ENCODE data around the gene XPNPEP1.
A peak's percentile ranks its signal among the peaks of the same experiment; 100 is the strongest.
"Not testable (repeated sequence)": the region's sequence is repeated elsewhere in the genome, so short reads cannot be mapped to it uniquely, and the experiment has no call there.

XPNPEP1 gene

DNA sequence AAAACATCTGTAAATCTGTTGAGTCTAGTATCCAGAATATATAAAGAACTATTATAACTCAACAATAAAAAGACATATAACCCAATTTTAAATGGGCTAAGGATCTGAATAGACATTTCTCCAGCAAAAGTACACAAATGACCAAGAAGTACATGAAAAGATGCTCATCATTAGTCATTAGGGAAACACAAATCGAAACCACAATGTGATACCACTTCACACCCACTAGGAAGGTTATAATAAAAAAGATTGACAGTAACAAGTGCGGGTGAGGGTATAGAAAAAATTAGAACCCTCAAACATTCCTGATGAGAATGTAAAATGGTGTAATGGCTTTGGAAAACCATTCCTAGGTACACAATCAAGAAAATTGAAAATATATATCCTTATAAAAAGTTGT, 4.1 kb downstream of the XPNPEP1 start:
- Histone ChIP-seq H3K4me1 (ENCODE audit: low read depth, poor library complexity, severe bottlenecking) (peaks cover 65% of the 10 kb centered on the region), H3K36me3 (ENCODE audit: insufficient read depth) (no peaks in the 10 kb centered on the region; the same call in 1 of the 2 replicates), H3K79me2 (ENCODE audit: insufficient read depth, low read depth) (peaks cover 79% of the 10 kb centered on the region; the same call in 1 of the 2 replicates), H3K27ac (no peak overlapping the region), H3K4me3 (IDR thresholded peaks at IDR 0.05; ENCODE audit: insufficient read depth, low read depth, low read length) (no peak overlapping the region), H2AFZ (ENCODE audit: low read depth) (no peak overlapping the region), H3K27me3 (ENCODE audit: insufficient read depth, low read depth) (no peaks in the 10 kb centered on the region), H3K9ac (no peak overlapping the region), H4K20me1 (ENCODE audit: insufficient read depth) (no peaks in the 10 kb centered on the region), H3K4me2 (no peak overlapping the region; the same call in 1 of the 2 replicates)
- TF ChIP-seq, protein P1, sequence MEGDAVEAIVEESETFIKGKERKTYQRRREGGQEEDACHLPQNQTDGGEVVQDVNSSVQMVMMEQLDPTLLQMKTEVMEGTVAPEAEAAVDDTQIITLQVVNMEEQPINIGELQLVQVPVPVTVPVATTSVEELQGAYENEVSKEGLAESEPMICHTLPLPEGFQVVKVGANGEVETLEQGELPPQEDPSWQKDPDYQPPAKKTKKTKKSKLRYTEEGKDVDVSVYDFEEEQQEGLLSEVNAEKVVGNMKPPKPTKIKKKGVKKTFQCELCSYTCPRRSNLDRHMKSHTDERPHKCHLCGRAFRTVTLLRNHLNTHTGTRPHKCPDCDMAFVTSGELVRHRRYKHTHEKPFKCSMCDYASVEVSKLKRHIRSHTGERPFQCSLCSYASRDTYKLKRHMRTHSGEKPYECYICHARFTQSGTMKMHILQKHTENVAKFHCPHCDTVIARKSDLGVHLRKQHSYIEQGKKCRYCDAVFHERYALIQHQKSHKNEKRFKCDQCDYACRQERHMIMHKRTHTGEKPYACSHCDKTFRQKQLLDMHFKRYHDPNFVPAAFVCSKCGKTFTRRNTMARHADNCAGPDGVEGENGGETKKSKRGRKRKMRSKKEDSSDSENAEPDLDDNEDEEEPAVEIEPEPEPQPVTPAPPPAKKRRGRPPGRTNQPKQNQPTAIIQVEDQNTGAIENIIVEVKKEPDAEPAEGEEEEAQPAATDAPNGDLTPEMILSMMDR (conservative IDR thresholded peaks at IDR 0.05; ENCODE audit: low read depth, low read length) = no peak

DNA sequence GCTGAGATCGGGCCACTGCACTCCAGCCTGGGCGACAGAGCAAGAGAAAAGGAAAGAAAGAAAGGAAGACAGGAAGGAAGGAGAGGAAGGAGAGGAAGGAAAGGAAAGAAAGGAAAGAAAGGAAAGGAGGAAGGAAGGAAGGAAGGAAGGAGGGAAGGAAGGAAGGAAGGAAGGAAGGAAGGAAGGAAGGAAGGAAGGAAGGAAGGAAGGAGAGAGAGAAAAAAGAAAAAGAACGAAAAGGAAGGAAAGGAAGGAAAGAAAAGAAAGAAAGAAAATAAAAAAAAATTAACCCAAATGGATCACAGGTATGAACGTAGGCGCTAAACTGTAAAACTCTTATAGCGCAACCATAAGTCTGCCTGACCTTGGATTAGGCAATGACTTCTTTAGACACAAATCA, 4.6 kb downstream of the XPNPEP1 start:
- H2AFZ ChIP-seq (ENCODE audit: low read depth); H3K9ac ChIP-seq; H4K20me1 ChIP-seq (ENCODE audit: insufficient read depth); H3K4me3 ChIP-seq (IDR thresholded peaks at IDR 0.05; ENCODE audit: insufficient read depth, low read depth, low read length); H3K36me3 ChIP-seq (ENCODE audit: insufficient read depth); H3K27ac ChIP-seq; H3K27me3 ChIP-seq (ENCODE audit: insufficient read depth, low read depth); H3K4me2 ChIP-seq: not testable (repeated sequence)
- Histone ChIP-seq H3K79me2 (ENCODE audit: insufficient read depth, low read depth) (peaks cover 84% of the 10 kb centered on the region; the same call in 1 of the 2 replicates), H3K4me1 (ENCODE audit: low read depth, poor library complexity, severe bottlenecking) (peaks cover 66% of the 10 kb centered on the region)

- H3K79me2 ChIP-seq (ENCODE audit: insufficient read depth, low read depth) = peaks cover 73% of the 10 kb centered on the region; the same call in 1 of the 2 replicates
- H3K27me3 ChIP-seq (ENCODE audit: insufficient read depth, low read depth) = no peaks in the 10 kb centered on the region
- peaks cover 78% of the 10 kb centered on the region for H3K4me1 ChIP-seq (ENCODE audit: low read depth, poor library complexity, severe bottlenecking)
- H3K4me2 ChIP-seq = peak overlapping the region; percentile 83
- TF ChIP-seq, protein P1 (conservative IDR thresholded peaks at IDR 0.05; ENCODE audit: low read depth, low read length) = no peak
- H2AFZ ChIP-seq (ENCODE audit: low read depth) = no peak overlapping the region
- no peak overlapping the region for H3K4me3 ChIP-seq (IDR thresholded peaks at IDR 0.05; ENCODE audit: insufficient read depth, low read depth, low read length)
- H3K27ac ChIP-seq = peak overlapping the region; percentile 67
- H3K36me3 ChIP-seq (ENCODE audit: insufficient read depth) = no peaks in the 10 kb centered on the region; the same call in 1 of the 2 replicates
- no peaks in the 10 kb centered on the region for H4K20me1 ChIP-seq (ENCODE audit: insufficient read depth)
- H3K9ac ChIP-seq = peak overlapping the region; percentile 20; the same call in 1 of the 2 replicates
Measured at GRCh38 chr10:109915566-109915965, 7.7 kb downstream of the XPNPEP1 start.

- Histone ChIP-seq H3K27ac (peak overlapping the region; percentile 67), H3K36me3 (ENCODE audit: insufficient read depth) (no peaks in the 10 kb centered on the region; the same call in 1 of the 2 replicates), H2AFZ (ENCODE audit: low read depth) (no peak overlapping the region), H3K9ac (peak overlapping the region; percentile 20; the same call in 1 of the 2 replicates), H3K4me2 (peak overlapping the region; percentile 83), H4K20me1 (ENCODE audit: insufficient read depth) (no peaks in the 10 kb centered on the region), H3K27me3 (ENCODE audit: insufficient read depth, low read depth) (no peaks in the 10 kb centered on the region), H3K4me1 (ENCODE audit: low read depth, poor library complexity, severe bottlenecking) (peaks cover 84% of the 10 kb centered on the region), H3K79me2 (ENCODE audit: insufficient read depth, low read depth) (peaks cover 69% of the 10 kb centered on the region; the same call in 1 of the 2 replicates), H3K4me3 (IDR thresholded peaks at IDR 0.05; ENCODE audit: insufficient read depth, low read depth, low read length) (no peak overlapping the region)
- TF ChIP-seq, protein P1 (conservative IDR thresholded peaks at IDR 0.05; ENCODE audit: low read depth, low read length) = no peak
Measured at GRCh38 chr10:109914966-109915365, 8.3 kb downstream of the XPNPEP1 start.

DNA sequence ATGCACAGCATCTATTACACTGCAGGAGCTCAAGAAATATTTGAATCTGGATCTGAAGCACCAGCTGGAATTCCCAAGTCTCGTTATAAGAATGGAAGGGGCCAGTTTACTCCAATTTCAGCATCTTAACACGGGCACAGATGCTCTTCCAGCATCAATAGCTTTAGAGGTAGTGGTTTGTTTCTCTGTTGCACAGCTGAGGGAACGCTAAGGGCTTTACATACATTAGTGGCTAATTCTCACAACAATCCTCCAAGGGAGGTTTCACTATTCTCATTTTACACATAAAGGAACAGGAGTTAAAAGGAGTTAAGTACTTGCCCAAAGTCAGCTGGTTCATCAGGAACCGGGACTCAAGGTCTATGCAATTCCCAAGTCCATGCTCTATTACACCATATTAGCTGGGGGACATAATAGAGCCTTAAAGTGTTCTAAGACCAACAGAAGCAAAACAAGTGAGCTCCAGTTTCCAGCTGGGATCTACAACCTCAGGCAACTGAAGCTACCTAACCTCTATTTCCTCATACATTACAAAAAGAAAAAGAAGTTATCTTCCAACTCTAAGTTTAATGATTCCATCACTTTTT, 9.9 kb downstream of the XPNPEP1 start:
- Histone ChIP-seq H4K20me1 (ENCODE audit: insufficient read depth) (no peaks in the 10 kb centered on the region), H3K4me1 (ENCODE audit: low read depth, poor library complexity, severe bottlenecking) (peaks cover 90% of the 10 kb centered on the region), H3K9ac (no peak overlapping the region), H3K79me2 (ENCODE audit: insufficient read depth, low read depth) (peaks cover 59% of the 10 kb centered on the region; the same call in 1 of the 2 replicates), H3K27me3 (ENCODE audit: insufficient read depth, low read depth) (no peaks in the 10 kb centered on the region), H3K4me3 (IDR thresholded peaks at IDR 0.05; ENCODE audit: insufficient read depth, low read depth, low read length) (no peak overlapping the region), H3K27ac (peak overlapping the region; percentile 27; the same call in 1 of the 2 replicates), H2AFZ (ENCODE audit: low read depth) (no peak overlapping the region), H3K36me3 (ENCODE audit: insufficient read depth) (no peaks in the 10 kb centered on the region; the same call in 1 of the 2 replicates), H3K4me2 (peak overlapping the region; percentile 30; the same call in 1 of the 2 replicates)
- TF ChIP-seq, protein P1 (conservative IDR thresholded peaks at IDR 0.05; ENCODE audit: low read depth, low read length) = no peak

Measured in KMS-11 (cell line).